Prostate gland (tissue), 2 donors: ENCODE results near the gene FEZF2.

ENCODE experiments used
- CTCF ChIP-seq, 4 experiments: fragments of 200-600 bp in 2 of 4; fragments of 450-650 bp in 2 of 4; sonication (generic) in 2 of 4; IDR thresholded peaks; 1 replicate in 3 of 4; 2 replicates in 1 of 4; pipeline ENCODE4 v1.5.1; 2016 to 2019; ENCODE audit warnings: antibody characterized with exemption in 4 of 4, mild to moderate bottlenecking in 2 of 4, moderate library complexity in 2 of 4
- POLR2A ChIP-seq: fragments of 450-650 bp; IDR thresholded peaks from one replicate; pipeline ENCODE4 v1.6.1; 2016; ENCODE audit warnings: antibody characterized with exemption, mild to moderate bottlenecking
- POLR2AphosphoS5 ChIP-seq: sonication (generic); formaldehyde crosslinking; IDR thresholded peaks from one replicate; pipeline ENCODE4 v1.6.1; 2017; ENCODE audit warnings: antibody characterized with exemption

GRCh38 chr3:62372621-62373041, 719 bp downstream of the FEZF2 start:
- TF ChIP-seq CTCF (IDR thresholded peaks at IDR 0.05) (no peak), POLR2A (no peak), POLR2AphosphoS5 (no peak)
